ENCODE measurements around the gene SPINK5. TPM values are rescaled to one million over a fixed set of nuclear protein-coding genes. Genes with fewer than 3 reads are reported as not detected.

The SPINK5 gene
- total RNA-seq: not detected in 2 replicates

GRCh38 chr5:148063861-148064260 is at the start of gene SPINK5:
Gene SPINK5 (plus strand): TSS chr5:148063980. CDS start chr5:148064045, 65 bp downstream.

GRCh38 chr5:148168246-148168645 is 104.5 kb downstream of the SPINK5 start, which contains the start of gene SPINK14:
Gene SPINK14 (plus strand): TSS chr5:148168546. CDS start chr5:148169733, 1,187 bp downstream.

Other genes starting within 250 kb of the SPINK5 start
- gene SPINK1, start 232.3 kb upstream of the SPINK5 start, total RNA-seq: not detected in 2 replicates
- not detected in 2 replicates for gene SCGB3A2, start 185.3 kb upstream of the SPINK5 start, total RNA-seq
- gene C5orf46, start 157.4 kb upstream of the SPINK5 start, total RNA-seq: 0.58 TPM in 1 of 2 replicates, not detected in the other
- gene SPINK14, start 104.6 kb downstream of the SPINK5 start, total RNA-seq: not detected in 2 replicates
- gene SPINK6, start 139.1 kb downstream of the SPINK5 start, total RNA-seq: not detected in 2 replicates
- gene MARCOL, start 174.5 kb downstream of the SPINK5 start, total RNA-seq: not detected in 2 replicates
- gene SPINK13, start 204.8 kb downstream of the SPINK5 start, total RNA-seq: not detected in 2 replicates
- not detected in 2 replicates for gene SPINK7, start 248.4 kb downstream of the SPINK5 start, total RNA-seq